ENCODE measurements around the gene ZC3H7B.

GRCh38 chr22:41296826-41297667 lies 4.3 kb upstream of the ZC3H7B start:
- TF ChIP-seq EZH2 (IDR thresholded peaks at IDR 0.05; ENCODE audit: low read length, unreplicated experiment) (no peak), EZH2phosphoT487 (IDR thresholded peaks at IDR 0.05; ENCODE audit: borderline replicate concordance, low read length) (no peak)
- TF ChIP-seq, protein P1, sequence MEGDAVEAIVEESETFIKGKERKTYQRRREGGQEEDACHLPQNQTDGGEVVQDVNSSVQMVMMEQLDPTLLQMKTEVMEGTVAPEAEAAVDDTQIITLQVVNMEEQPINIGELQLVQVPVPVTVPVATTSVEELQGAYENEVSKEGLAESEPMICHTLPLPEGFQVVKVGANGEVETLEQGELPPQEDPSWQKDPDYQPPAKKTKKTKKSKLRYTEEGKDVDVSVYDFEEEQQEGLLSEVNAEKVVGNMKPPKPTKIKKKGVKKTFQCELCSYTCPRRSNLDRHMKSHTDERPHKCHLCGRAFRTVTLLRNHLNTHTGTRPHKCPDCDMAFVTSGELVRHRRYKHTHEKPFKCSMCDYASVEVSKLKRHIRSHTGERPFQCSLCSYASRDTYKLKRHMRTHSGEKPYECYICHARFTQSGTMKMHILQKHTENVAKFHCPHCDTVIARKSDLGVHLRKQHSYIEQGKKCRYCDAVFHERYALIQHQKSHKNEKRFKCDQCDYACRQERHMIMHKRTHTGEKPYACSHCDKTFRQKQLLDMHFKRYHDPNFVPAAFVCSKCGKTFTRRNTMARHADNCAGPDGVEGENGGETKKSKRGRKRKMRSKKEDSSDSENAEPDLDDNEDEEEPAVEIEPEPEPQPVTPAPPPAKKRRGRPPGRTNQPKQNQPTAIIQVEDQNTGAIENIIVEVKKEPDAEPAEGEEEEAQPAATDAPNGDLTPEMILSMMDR (conservative IDR thresholded peaks at IDR 0.05; ENCODE audit: low read depth, low read length): no peak
